Vagina (tissue), 2 donors: ENCODE measurements around the gene PIEZO1.

Experiments
- POLR2A ChIP-seq, 2 donors: fragments of 450-650 bp; IDR thresholded peaks; one replicate each; pipeline ENCODE4 v1.6.1; 2017; ENCODE audit warnings: antibody characterized with exemption in 2 of 2, mild to moderate bottlenecking in 2 of 2, moderate library complexity in 2 of 2
- POLR2AphosphoS5 ChIP-seq, 2 donors: sonication (generic); formaldehyde crosslinking; IDR thresholded peaks; one replicate each; pipeline ENCODE4 v1.9.0; 2017; ENCODE audit warnings: antibody characterized with exemption in 2 of 2, mild to moderate bottlenecking in 2 of 2, low read depth in 1 of 2; ENCODE audit not compliant: insufficient read depth in 1 of 2
- TF ChIP-seq, protein P1 (sequence below), 3 experiments: fragments of 450-650 bp in 2 of 3; fragments of 200-600 bp in 1 of 3; sonication (generic) in 1 of 3; IDR thresholded peaks; one replicate each; pipeline ENCODE4 v1.5.1; 2017 to 2019; ENCODE audit warnings: antibody characterized with exemption in 3 of 3, mild to moderate bottlenecking in 2 of 3, moderate library complexity in 2 of 3

DNA sequence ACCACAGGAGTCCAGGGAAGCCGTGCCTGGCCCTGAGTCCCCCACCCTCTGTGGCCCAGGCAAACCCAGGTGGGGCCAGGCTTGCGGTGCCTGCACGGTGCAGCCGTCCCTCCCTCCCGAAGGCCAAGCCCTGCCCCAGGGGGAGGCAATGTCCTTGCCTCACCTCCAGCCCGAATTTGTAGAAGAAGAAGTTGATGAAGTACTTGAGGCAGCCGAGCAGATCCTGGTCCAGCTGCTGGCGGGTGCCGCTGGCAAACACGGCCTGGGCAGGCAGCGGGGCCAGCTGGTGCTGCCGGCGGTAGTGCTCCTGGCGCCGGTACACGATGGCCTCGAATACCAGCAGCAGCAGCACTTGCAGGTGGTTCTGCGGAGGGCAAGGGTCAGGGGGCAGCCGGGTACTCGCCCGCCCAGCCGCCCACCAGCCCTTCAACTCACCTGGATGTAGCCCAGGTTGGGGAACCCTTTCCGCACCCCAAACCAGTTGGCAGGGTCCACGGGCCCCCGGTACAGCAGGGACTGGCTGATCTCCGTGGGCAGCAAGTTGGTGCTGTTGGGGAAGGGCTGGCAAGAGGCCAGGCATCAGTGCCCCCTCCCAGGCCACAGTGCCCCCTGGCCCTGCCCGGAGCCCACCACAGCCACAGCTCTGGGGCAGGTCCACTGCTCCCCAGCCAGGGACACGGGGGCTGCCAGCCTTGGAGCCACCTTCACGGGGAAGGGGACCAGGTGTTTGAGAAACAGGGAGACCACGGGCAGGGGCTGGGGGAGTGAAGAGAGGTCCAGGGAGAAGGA, 52.7 kb downstream of the PIEZO1 start:
- TF ChIP-seq POLR2A (IDR thresholded peaks at IDR 0.05), result no peak
- TF ChIP-seq POLR2AphosphoS5 (IDR thresholded peaks at IDR 0.05; ENCODE audit: insufficient read depth in 1 of 2, low read depth in 1 of 2), result no peak
- TF ChIP-seq, protein P1, sequence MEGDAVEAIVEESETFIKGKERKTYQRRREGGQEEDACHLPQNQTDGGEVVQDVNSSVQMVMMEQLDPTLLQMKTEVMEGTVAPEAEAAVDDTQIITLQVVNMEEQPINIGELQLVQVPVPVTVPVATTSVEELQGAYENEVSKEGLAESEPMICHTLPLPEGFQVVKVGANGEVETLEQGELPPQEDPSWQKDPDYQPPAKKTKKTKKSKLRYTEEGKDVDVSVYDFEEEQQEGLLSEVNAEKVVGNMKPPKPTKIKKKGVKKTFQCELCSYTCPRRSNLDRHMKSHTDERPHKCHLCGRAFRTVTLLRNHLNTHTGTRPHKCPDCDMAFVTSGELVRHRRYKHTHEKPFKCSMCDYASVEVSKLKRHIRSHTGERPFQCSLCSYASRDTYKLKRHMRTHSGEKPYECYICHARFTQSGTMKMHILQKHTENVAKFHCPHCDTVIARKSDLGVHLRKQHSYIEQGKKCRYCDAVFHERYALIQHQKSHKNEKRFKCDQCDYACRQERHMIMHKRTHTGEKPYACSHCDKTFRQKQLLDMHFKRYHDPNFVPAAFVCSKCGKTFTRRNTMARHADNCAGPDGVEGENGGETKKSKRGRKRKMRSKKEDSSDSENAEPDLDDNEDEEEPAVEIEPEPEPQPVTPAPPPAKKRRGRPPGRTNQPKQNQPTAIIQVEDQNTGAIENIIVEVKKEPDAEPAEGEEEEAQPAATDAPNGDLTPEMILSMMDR (IDR thresholded peaks at IDR 0.05), result no peak
